ENCODE results near the gene UBL4A. TPM values are rescaled to one million over a fixed set of nuclear protein-coding genes. Genes with fewer than 3 reads are reported as not detected.

The UBL4A gene
- total RNA-seq = 10 to 100 TPM; 37.2 to 53.4 TPM

GRCh38 chrX:154486396-154487207 is at the start of gene UBL4A:
TSS of gene UBL4A (minus strand) at chrX:154486615. CDS start at chrX:154486584, 31 bp downstream.
- H3K4me1 Mint-ChIP-seq = peaks cover 8% of the 10 kb centered on the region
- ATAC-seq (replicated peaks) = peak; percentile 27
- peak within 1 kb of the TSS; percentile 66 for H3K4me3 Mint-ChIP-seq
- H3K27ac Mint-ChIP-seq = no peak within 1 kb of the TSS
- H3K36me3 Mint-ChIP-seq (ENCODE audit: low read depth) = peaks cover 35% of the 10 kb centered on the region
- no peaks in the 10 kb centered on the region for H3K9me3 Mint-ChIP-seq
- H3K27me3 Mint-ChIP-seq = no peaks in the 10 kb centered on the region

DNA sequence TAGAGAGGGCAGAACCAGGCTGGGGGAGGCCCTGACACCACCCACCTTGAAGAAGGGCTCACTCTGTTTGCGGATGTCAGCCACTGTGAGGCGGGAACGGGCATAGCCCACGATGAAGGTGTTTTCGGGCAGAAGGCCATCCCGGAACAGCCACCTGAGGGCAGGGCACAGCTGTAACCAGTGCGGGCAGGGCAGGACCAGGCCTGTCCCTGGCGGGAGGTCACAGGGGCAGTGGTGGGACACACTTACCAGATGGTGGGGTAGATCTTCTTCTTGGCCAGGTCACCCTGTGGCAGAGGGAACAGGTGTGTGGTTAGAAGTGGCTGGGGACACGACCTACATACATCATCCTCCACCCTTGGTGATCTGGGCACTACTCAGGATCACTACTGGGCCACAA is 49.5 kb upstream of the UBL4A start:
- no peak overlapping the region for H3K27ac Mint-ChIP-seq
- H3K9me3 Mint-ChIP-seq = no peaks in the 10 kb centered on the region
- H3K4me1 Mint-ChIP-seq = no peaks in the 10 kb centered on the region
- H3K27me3 Mint-ChIP-seq = no peaks in the 10 kb centered on the region
- no peak for ATAC-seq (replicated peaks)
- peaks cover 24% of the 10 kb centered on the region for H3K36me3 Mint-ChIP-seq (ENCODE audit: low read depth)
- H3K4me3 Mint-ChIP-seq = no peak overlapping the region

DNA sequence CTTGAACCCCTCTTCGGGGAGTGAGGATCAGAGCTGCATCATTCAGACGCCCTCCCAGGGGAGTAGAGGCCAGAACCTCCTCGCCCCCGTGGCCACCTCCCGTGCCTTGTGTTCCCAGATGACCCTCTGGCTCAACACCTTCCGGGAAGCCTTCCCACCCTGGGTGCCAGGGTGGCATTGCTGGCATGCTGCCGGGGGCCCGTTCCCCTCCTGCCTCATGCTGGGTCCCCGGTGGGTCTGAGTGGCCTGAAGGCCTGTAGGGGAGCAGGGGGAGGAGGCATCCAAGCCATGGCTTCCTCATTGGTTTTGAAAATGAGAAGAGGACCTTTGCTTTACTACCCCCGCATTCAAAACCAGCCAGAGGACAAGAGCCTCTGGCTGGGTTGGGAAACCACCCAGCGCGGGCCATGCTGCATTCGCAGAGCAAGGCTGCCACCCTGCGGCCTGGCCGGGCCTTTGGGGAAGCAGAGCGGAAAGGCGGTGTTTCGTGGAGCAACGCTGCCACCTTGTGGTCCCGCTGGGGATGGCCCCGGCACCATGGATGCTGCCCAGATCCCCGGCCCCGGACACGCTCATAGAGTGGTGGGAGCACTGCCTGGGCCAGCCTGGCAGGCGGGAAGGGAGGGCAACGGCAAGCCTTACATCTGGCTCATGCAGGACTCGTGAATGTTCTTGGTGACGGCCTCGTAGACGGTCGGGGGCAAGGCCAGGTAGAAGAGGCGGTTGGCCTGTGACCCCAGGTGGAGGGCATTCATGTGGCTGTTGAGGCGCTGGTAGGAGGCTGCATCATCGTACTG is 48.3 kb upstream of the UBL4A start:
- Mint-ChIP-seq H3K9me3 (no peaks in the 10 kb centered on the region), H3K27ac (peak overlapping the region; percentile 38), H3K4me3 (no peak overlapping the region), H3K4me1 (no peaks in the 10 kb centered on the region), H3K27me3 (no peaks in the 10 kb centered on the region), H3K36me3 (ENCODE audit: low read depth) (peaks cover 26% of the 10 kb centered on the region)
- peak; percentile 99 for ATAC-seq (replicated peaks)

DNA sequence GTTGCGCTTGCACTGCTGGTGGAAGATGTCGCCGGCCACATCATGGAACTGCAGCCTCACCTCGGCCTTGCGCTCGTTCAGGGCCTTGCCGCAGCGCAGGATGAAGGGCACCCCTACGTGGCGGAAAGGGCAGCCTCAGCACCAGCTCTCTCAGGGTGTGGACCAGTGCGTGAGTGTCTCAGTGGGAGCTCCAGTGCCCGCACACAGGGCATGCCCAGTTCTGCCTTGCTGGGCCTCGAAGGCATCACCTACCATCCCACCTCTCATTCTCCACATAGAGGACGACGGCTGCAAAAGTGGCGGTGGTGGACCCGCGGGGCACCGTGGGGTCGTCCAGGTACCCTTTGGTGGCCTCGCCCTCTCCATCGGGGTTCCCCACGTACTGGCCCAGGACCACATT is 46.3 kb upstream of the UBL4A start:
- Mint-ChIP-seq H3K4me3 (no peak overlapping the region), H3K4me1 (no peaks in the 10 kb centered on the region), H3K9me3 (no peaks in the 10 kb centered on the region), H3K27me3 (no peaks in the 10 kb centered on the region), H3K36me3 (ENCODE audit: low read depth) (peaks cover 17% of the 10 kb centered on the region), H3K27ac (no peak overlapping the region)
- ATAC-seq (replicated peaks) = no peak

DNA sequence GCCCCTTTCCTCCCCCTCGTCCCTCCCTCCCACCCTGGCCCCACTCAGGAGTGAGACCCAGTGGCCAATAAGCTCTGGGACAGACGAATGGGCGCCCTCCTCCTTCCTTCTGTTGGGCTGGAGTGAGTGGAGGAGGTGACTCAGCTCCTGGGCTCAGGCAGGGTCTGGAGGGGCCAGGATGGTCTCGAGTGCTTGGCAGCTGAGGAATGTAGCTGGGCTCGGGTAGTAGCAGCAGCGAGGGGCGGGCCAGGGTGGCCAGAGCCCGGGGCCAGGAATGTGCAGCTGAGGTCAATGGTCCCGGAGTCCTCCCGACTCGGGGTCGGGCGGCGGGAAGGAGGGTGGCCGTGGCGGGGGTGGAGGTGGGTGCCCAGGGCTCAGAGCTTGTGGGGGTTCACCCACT is 45.2 kb upstream of the UBL4A start:
- Mint-ChIP-seq H3K4me1 (no peaks in the 10 kb centered on the region), H3K27ac (no peak overlapping the region), H3K27me3 (no peaks in the 10 kb centered on the region), H3K36me3 (ENCODE audit: low read depth) (peaks cover 17% of the 10 kb centered on the region), H3K9me3 (no peaks in the 10 kb centered on the region), H3K4me3 (no peak overlapping the region)
- no peak for ATAC-seq (replicated peaks)

DNA sequence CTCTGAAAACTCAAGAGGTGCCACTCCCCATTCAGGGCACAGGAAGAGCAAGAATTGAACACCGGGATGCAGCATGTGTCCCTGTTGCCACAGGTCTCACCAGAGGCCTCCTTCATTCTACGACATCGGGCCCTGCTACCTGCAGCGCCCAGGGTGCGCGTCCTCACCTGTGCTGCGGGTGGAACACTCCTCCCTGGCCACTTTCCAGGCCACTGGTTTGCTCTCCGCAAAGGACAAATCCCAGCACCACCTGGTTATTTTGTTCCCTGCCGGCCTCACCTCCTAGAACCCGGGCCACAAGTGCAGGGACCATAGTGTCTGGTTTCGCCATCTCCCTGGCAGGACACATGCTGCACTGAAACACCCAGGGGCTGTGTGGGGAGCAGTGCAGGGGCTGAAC is 43.9 kb upstream of the UBL4A start:
- H3K27me3 Mint-ChIP-seq = no peaks in the 10 kb centered on the region
- H3K36me3 Mint-ChIP-seq (ENCODE audit: low read depth) = peaks cover 16% of the 10 kb centered on the region
- no peak overlapping the region for H3K4me3 Mint-ChIP-seq
- H3K9me3 Mint-ChIP-seq = no peaks in the 10 kb centered on the region
- ATAC-seq (replicated peaks) = no peak
- H3K27ac Mint-ChIP-seq = no peak overlapping the region
- H3K4me1 Mint-ChIP-seq = peaks cover 9% of the 10 kb centered on the region

DNA sequence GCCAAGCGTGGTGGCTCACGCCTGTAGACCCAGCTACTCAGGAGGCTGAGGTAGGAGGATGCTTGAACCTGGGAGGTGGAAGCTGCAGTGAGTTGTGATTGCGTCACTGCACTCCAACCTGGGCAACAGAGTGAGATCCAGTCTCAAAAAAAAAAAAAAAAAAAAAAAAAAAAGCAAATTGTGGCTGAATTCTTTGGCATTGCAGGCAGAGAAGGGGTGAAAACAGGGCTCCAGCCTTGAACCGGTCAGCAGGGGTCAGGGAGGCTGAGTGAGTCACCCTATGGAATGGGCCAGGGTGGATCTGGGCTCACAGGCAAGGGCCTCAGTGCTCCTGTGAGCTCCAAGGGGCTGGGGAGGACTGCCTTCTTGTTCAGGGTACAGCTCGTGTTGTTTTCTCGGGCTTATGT is 42.8 kb upstream of the UBL4A start:
- ATAC-seq (replicated peaks) = no peak
- Mint-ChIP-seq H3K4me3 (no peak overlapping the region), H3K27me3 (no peaks in the 10 kb centered on the region), H3K9me3 (no peaks in the 10 kb centered on the region), H3K27ac (no peak overlapping the region), H3K4me1 (peaks cover 9% of the 10 kb centered on the region), H3K36me3 (ENCODE audit: low read depth) (peaks cover 6% of the 10 kb centered on the region)

- Mint-ChIP-seq H3K27me3 (no peaks in the 10 kb centered on the region), H3K9me3 (no peaks in the 10 kb centered on the region), H3K27ac (peak overlapping the region; percentile 58), H3K4me1 (peaks cover 9% of the 10 kb centered on the region), H3K4me3 (peak overlapping the region; percentile 26), H3K36me3 (ENCODE audit: low read depth) (peaks cover 6% of the 10 kb centered on the region)
- ATAC-seq (replicated peaks) = peak; percentile 98
Observed at GRCh38 chrX:154526901-154527675, 40.7 kb upstream of the UBL4A start.

DNA sequence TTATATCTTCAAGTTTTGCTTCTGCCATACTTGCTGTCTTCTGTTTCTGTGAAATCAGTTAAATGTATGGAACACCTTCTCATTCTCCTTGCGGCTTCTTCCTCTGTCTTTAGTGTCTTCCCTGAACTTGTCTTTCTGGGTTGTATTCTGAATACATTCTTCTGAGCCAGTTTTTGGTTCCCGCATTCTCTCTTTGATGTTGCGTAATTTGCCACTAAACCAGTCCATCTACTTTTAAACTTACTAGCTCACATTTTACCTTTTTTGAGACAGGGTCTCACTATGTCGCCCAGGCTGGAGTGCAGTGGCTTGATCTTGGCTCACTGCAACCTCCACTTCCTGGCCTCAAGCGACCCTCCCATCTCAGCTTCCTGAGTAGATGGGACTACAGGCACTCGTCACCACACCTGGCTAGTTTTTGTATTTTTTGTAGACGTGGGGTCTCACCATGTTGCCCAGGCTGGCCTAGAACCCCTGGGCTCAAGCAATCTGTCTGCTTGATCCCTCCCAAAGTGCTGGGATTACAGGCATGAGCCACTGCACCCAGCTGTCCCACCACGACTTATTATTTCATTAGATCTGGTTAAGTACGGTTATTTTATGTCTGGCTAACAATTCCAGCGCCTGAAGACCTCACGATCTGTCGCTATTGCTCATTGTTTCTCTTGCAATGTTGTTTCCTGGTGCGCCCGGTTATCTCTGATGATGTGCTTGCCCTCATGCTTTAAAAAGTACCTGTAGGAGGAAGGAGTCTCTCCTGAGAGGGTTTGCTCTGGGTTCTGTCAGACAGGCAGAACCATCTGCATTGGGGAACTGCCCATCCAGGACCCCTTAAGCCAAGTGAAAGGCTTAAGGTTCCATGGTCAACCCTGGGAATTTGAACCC is 39.4 kb upstream of the UBL4A start:
- ATAC-seq (replicated peaks) = no peak
- Mint-ChIP-seq H3K27me3 (no peaks in the 10 kb centered on the region), H3K27ac (peak overlapping the region; percentile 74), H3K36me3 (ENCODE audit: low read depth) (peaks cover 2% of the 10 kb centered on the region), H3K4me3 (no peak overlapping the region), H3K9me3 (no peaks in the 10 kb centered on the region), H3K4me1 (peaks cover 9% of the 10 kb centered on the region)

DNA sequence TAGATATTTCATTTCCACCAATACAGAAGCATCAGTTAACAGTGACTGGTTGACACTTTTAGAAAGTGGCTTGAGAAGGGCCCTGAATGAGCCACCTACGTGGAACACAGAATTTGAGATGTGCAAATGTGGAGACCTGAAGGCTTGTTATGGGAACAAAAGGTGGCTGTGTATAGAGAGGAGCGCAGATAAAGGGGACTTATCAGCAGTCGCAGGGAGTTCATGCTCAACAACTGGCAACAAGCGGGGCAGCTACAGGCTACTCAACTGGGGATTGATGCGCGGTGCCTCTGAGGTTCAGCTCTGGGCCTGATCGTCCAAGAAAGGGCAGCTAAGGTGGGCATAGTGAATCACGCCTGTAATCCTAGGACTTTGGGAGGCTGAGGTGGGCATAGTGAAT is 33.0 kb upstream of the UBL4A start:
- Mint-ChIP-seq H3K4me3 (no peak overlapping the region), H3K9me3 (no peaks in the 10 kb centered on the region), H3K27me3 (no peaks in the 10 kb centered on the region), H3K36me3 (ENCODE audit: low read depth) (peaks cover 4% of the 10 kb centered on the region), H3K4me1 (peaks cover 3% of the 10 kb centered on the region), H3K27ac (no peak overlapping the region)
- no peak for ATAC-seq (replicated peaks)

- no peak overlapping the region for H3K27ac Mint-ChIP-seq
- peak overlapping the region; percentile 87 for H3K4me3 Mint-ChIP-seq
- no peak for ATAC-seq (replicated peaks)
- peaks cover 4% of the 10 kb centered on the region for H3K36me3 Mint-ChIP-seq (ENCODE audit: low read depth)
- no peaks in the 10 kb centered on the region for H3K9me3 Mint-ChIP-seq
- no peaks in the 10 kb centered on the region for H3K27me3 Mint-ChIP-seq
- H3K4me1 Mint-ChIP-seq = peaks cover 10% of the 10 kb centered on the region
Observed at GRCh38 chrX:154517101-154517781, 30.8 kb upstream of the UBL4A start.

GRCh38 chrX:154516656-154517100 is 30.3 kb upstream of the UBL4A start:
- Mint-ChIP-seq H3K27ac (peak overlapping the region; percentile 86), H3K9me3 (no peaks in the 10 kb centered on the region), H3K4me1 (peaks cover 10% of the 10 kb centered on the region), H3K4me3 (peak overlapping the region; percentile 87), H3K36me3 (ENCODE audit: low read depth) (peaks cover 4% of the 10 kb centered on the region), H3K27me3 (no peaks in the 10 kb centered on the region)
- ATAC-seq (replicated peaks) = no peak

DNA sequence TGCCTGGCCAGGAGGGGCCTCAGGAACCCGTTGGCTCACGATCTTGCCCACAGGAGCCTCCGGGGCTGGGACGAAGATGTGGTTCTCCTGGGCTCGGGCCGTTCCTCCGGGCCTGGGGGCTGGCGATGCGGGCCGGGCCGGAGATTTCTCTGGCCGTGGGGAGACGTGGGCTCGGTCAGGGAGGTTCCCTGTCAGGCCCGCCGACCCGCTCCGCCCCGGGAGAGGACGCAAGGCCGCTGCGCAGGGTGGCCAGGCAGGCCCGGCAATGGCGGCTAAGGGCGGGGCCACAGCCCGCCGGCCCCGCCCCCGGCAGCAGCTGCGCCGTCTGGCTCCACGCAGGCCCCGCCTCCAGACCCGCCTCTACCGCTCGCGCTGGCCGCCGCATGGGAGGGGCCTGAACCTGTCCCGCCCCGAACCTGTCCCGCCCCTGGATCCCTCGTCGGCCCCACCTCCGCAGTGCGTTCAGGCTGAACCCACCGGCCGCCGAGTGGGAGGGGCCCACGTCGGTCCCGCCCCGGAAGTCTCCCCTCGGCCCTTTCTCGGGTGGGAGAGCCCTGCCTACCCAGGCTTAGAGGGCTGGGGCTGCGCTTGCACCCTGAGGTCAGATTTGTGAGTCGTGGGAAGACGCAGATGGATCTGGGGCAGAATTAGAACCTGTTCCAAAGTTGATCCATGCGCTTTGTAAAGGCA is 29.7 kb upstream of the UBL4A start, which contains the start of gene FAM3A:
TSS of gene FAM3A (minus strand) at position 267 of the 690 bp plus-strand sequence. CDS start 460 bp downstream, outside the sequence.
- Mint-ChIP-seq H3K9me3 (no peaks in the 10 kb centered on the region), H3K27me3 (no peaks in the 10 kb centered on the region), H3K27ac (peak within 1 kb of the TSS; percentile 86), H3K36me3 (ENCODE audit: low read depth) (peaks cover 6% of the 10 kb centered on the region), H3K4me3 (peak within 1 kb of the TSS; percentile 87), H3K4me1 (peaks cover 10% of the 10 kb centered on the region)
- peak; percentile 96 for ATAC-seq (replicated peaks)
